ENCODE measurements around the gene ZNF132. TPM values are rescaled to one million over a fixed set of nuclear protein-coding genes. Genes with fewer than 3 reads are reported as not detected.
"Not testable (repeated sequence)": the region's sequence is repeated elsewhere in the genome, so short reads cannot be mapped to it uniquely, and the experiment has no call there.

Gene ZNF132
- total RNA-seq, 2 donors from 2014 or later = 2.9 to 3.8 TPM

- intact Hi-C loops (cut with DNase I) = no loop called here
- DNase-seq (ENCODE audit: low spot score) = no peak
Observed at GRCh38 chr19:58469241-58470013, 29.5 kb upstream of the ZNF132 start.

- DNase-seq (ENCODE audit: low spot score) = no peak
- intact Hi-C loops (cut with DNase I) = no loop called here
Observed at GRCh38 chr19:58468216-58468839, 28.4 kb upstream of the ZNF132 start.

GRCh38 chr19:58466760-58467589 lies 27.0 kb upstream of the ZNF132 start, which contains the start of gene ZNF324:
Gene ZNF324, plus strand, starts transcription at chr19:58467080. Its CDS starts 2,106 bp downstream, at chr19:58469186.
- intact Hi-C loops (cut with DNase I) = no loop called here
- DNase-seq (ENCODE audit: low spot score) = peak; percentile 100

GRCh38 chr19:58466089-58466759 lies 26.3 kb upstream of the ZNF132 start:
- no peak for DNase-seq (ENCODE audit: low spot score)
- intact Hi-C loops (cut with DNase I) = no loop called here

GRCh38 chr19:58460039-58460438 lies 20.1 kb upstream of the ZNF132 start:
- intact Hi-C loops (cut with DNase I) = no loop called here
- no peak for DNase-seq (ENCODE audit: low spot score)

GRCh38 chr19:58456111-58456510 lies 16.2 kb upstream of the ZNF132 start:
- intact Hi-C loops (cut with DNase I) = no loop called here
- no peak for DNase-seq (ENCODE audit: low spot score)

GRCh38 chr19:58455306-58455705 lies 15.4 kb upstream of the ZNF132 start:
- intact Hi-C loops (cut with DNase I) = no loop called here
- DNase-seq (ENCODE audit: low spot score) = no peak

- intact Hi-C loops (cut with DNase I) = no loop called here
- no peak for DNase-seq (ENCODE audit: low spot score)
Observed at GRCh38 chr19:58453743-58454142, 13.8 kb upstream of the ZNF132 start.

- intact Hi-C loops (cut with DNase I) = no loop called here
- DNase-seq (ENCODE audit: low spot score) = peak; percentile 99
Observed at GRCh38 chr19:58451358-58452101, 11.6 kb upstream of the ZNF132 start, which contains the start of gene ZNF324B. Gene ZNF324B, plus strand, starts transcription at chr19:58451622. Its CDS starts 2,080 bp downstream, at chr19:58453702.

- intact Hi-C loops (cut with DNase I) = no loop called here
- DNase-seq (ENCODE audit: low spot score) = no peak
Observed at GRCh38 chr19:58450856-58451357, 11.0 kb upstream of the ZNF132 start.

- DNase-seq (ENCODE audit: low spot score); intact Hi-C loops (cut with DNase I): not testable (repeated sequence)
Observed at GRCh38 chr19:58449980-58450379, 10.0 kb upstream of the ZNF132 start.

GRCh38 chr19:58448860-58449259 lies 8.9 kb upstream of the ZNF132 start:
- intact Hi-C loops (cut with DNase I); DNase-seq (ENCODE audit: low spot score): not testable (repeated sequence)

- intact Hi-C loops (cut with DNase I); DNase-seq (ENCODE audit: low spot score): not testable (repeated sequence)
Observed at GRCh38 chr19:58442986-58443385, 3.0 kb upstream of the ZNF132 start.

- intact Hi-C loops (cut with DNase I) = no loop called here
Observed at GRCh38 chr19:58440556-58440955, 603 bp upstream of the ZNF132 start.

GRCh38 chr19:58434217-58434616 lies 5.7 kb downstream of the ZNF132 start:
- no peak for DNase-seq (ENCODE audit: low spot score)
- intact Hi-C loops (cut with DNase I) = no loop called here

More at GRCh38 chr19:58440556-58440955, 603 bp upstream of the ZNF132 start:
- no peak for DNase-seq (ENCODE audit: low spot score)

- intact Hi-C loops (cut with DNase I) = no loop called here
- DNase-seq (ENCODE audit: low spot score) = no peak
Observed at GRCh38 chr19:58429745-58430144, 10.2 kb downstream of the ZNF132 start.

GRCh38 chr19:58428617-58429016 lies 11.3 kb downstream of the ZNF132 start:
- intact Hi-C loops (cut with DNase I) = no loop called here

GRCh38 chr19:58417071-58417470 lies 22.9 kb downstream of the ZNF132 start:
- DNase-seq (ENCODE audit: low spot score) = no peak
- intact Hi-C loops (cut with DNase I) = no loop called here

More at GRCh38 chr19:58428617-58429016, 11.3 kb downstream of the ZNF132 start:
- no peak for DNase-seq (ENCODE audit: low spot score)

Data from posterior vena cava (tissue), 2 donors.